HG02571 (cell line): ENCODE results near the gene APLF.

Experiments
- ATAC-seq: cut with Tn5 transposase; IDR thresholded peaks from one replicate; pipeline ENCODE4 v1.9.1; 2021; ENCODE audit warnings: mild to moderate bottlenecking, moderate library complexity; ENCODE audit not compliant: unreplicated experiment

APLF gene, protein sequence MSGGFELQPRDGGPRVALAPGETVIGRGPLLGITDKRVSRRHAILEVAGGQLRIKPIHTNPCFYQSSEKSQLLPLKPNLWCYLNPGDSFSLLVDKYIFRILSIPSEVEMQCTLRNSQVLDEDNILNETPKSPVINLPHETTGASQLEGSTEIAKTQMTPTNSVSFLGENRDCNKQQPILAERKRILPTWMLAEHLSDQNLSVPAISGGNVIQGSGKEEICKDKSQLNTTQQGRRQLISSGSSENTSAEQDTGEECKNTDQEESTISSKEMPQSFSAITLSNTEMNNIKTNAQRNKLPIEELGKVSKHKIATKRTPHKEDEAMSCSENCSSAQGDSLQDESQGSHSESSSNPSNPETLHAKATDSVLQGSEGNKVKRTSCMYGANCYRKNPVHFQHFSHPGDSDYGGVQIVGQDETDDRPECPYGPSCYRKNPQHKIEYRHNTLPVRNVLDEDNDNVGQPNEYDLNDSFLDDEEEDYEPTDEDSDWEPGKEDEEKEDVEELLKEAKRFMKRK

DNA sequence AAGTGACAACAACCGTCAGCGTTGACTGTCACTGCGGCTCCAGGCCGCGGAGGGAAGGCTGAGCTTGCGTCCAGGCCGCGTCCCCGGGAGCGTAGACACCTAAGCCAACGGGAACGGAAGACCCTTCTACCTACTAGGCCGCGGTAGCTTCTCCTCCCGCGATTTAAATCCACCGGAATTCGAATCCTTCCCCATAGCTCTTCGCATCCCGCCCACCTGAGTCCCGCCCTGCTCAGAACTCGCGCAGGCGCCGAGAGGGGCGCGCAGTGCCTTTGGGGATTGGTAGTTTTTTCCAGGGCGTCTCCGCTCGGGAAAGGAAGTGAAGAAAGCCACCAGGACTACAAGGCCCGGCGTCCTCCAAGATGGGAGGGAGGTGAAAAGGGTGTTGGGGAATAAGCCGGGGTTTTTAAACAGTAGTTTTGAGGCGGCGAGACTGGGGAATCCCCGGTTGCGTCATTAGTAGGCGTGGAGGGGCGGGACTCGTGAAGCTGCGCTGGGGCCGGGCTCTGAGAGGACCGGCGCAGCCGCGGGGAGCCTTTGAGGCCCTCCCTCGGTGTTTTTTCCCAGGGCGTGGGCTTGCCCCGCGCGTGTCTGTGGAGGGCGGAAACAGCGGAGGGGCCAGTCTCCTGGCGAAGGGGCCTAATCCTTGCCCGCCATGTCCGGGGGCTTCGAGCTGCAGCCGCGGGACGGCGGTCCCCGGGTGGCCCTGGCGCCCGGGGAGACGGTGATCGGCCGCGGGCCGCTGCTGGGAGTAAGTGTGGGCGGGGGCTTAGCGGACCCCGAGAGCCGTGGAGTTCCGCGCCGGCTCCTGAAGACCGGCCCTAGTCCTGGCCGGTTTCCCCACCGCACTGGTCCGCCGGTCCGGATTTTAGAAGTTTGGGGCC is at the start of gene APLF, which contains the start of gene FBXO48:
APLF (plus strand) TSS at position 509 of the 884 bp plus-strand sequence; CDS start at position 656, 147 bp downstream.
FBXO48 (minus strand) TSS at position 218 of the 884 bp plus-strand sequence. CDS start 2,149 bp downstream, outside the sequence.
- ATAC-seq: peak; percentile 93

DNA sequence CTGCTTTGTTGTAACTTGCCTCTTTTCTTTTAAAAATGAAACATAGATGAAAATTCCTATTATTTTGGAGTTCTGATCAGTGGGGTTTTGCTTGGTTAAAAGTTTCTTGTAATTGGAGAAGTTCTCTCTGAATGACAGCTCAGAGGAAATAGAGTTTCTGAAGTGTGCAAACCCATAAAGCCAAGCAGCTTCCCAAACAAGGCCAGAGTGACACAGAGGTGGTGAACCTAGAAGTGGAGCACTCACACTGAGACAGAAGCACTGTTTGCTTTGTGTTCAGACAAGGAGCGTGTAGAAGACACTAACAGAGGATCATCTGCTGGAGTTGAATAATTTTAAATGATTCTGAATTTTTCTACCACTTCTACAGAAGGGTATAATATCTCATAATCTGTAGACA is 49.5 kb upstream of the APLF start:
- ATAC-seq: no peak

DNA sequence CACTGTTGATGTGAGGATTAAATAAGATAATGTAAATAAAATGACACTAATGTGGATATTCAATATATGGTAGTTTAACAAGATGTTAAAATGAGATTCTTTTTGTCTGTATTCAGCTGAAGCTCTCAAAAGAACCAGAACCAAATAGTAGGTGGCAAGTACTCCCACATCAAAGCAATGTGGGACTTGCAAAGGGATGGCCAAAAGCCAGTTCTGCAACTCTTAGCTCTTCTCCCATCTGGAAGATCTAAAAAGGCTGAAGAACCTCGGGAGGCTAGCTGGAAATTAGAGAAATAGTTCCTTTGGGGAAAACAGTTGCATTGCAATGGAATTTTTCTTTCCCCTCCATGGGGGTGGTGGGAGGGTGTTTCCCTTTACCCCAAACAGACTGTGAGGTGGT is 49.0 kb upstream of the APLF start:
- no peak for ATAC-seq

DNA sequence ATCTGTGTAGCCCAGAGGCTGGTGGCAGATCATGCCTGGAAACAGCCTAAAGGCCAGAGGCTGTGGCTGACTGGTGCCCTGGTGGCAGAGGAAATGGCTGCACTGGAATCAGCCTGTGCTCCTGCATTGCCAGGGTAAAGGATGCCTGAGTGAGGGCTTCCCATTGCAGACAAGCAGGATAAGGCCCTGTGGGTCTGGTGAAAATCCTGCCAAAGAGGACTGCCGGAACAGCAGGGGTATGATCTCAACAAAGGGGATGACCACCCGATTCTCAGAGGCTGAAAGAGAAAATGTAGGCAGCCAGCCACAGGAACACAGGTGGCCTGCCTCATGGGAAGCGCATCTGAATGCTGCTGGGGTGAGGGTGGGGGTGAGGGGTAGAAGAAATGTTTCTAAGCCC is 48.5 kb upstream of the APLF start:
- ATAC-seq: no peak

DNA sequence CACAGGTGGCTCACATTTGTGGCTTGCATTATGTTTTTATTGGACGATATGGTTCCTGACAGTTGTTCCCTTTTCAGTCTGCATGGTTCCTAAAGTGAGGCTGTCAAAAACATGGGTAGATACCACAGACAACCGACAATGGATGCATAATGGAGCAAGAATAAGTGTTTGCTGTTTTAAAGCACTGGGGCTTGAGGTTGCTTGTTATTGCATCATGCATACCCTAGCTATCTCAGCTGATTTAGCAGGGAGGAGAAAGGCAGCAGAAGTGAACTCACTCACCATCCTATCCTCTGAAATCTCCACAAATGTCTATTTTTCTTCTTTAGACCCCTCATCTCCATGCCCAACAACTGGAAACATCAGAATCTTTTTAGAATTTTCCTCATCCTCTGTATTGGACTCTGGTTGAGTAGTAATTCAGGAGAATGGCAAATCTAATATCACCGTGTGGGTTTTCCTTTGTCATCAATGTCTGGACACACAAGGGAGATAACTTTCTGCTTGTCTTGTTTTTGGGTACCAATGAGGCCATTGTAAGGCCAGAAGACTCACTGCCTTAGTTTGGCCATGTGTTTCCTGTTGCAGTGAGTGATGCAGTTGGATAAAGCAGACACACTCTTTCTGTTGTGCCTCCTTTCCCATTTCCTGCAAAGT is 47.0 kb upstream of the APLF start:
- ATAC-seq: no peak

DNA sequence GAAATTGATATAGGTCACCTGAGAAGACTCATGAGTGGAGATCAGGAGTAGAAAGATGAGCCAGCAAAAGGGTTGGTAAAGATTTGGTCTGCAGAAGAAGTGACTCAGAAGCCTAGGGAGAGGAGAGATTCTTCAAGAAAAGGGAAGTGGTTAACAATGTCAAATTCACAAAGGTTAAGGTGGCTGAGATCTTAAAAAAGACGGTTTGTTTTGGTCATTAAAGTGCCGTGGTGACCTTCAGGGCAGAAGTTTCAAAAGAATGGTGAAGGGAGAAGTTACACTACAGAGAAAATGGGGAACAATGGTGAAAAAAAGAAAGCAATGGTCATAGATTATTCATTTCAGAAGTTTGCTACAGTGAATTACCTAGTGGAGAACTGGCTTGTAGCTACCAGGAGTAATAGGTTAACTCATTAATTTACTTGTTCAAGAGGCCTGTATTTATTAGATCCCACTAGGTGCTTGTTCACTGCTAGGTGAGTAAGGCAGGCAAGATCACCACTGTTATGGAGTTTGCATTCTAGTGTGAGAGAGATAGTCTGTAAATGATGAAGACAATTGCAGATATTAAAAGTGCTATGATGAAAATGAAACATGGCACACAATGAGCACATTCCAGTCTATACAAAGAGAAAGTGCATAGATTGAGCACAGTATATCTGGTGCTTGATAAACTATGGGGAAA is 43.3 kb upstream of the APLF start:
- ATAC-seq: peak; percentile 73

DNA sequence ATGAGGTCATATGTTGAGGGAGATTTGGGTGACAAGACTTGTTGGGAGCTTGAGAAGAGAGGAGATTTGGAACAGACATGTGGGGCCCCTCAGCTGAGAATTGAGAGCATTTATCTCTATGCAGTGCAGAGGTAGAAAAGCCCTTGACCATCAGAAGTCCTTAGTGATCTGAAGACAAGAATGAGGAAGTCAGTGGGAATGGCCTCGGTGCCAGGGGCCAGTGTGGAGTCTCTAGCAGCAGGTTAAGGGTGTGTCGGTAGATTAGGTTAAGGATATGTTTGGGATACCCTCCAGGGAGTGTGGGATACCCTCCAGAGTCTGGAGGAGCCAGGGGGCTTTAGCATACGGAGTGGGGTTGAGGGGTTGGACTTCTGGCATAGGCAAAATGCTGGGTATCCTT is 41.9 kb upstream of the APLF start:
- no peak for ATAC-seq

DNA sequence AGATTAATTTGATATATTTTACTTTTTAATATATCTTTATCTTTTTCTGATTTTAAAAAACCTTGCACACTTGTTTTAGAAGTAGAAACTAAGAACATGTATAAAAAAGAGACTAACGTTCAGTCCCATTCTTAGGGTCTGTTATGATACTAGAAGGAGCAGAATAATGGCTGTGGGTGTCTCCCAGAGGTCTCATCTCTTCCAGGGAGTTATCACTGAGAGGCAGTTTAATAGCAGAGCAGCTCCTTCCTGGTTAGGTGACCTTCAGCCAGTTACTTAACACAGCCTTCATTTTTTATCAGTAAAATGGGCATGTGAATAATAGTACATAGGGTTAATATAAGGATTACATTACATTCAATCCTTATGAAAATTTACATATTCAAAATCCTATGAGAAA is 40.9 kb upstream of the APLF start:
- ATAC-seq: no peak

DNA sequence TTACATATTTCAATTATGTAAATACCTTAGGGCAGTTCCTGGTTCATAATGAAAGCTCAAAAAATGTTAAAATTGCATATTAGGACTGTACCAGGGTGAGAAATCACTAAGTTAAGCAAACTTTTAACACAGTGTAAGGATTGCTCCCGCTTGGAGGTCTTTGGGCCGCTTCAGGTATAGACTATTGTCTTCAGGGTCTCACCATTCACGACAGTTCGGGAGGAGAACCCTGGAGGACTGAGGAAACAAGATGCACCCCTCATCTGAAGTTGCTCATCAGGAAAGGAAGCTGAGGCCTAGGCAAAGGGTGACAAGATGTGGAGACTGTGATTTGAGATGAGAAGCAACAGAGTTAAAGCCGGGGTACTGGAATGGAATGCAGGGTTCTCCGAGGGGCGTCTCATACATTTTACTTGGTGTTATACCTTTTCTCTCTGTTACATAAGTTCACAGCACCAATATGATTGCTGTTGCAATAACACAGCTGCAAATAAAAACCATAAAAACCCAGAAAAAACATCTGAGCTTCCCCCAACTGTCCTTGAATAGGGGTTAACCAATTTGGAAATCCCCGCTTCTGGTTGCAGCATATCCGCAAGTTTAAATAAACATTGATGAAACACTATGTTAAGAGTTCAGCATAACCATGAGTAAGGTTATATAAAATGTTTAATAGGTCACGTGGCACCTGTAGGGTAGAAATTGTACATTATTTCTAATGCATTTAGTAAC is 40.4 kb upstream of the APLF start:
- ATAC-seq: peak; percentile 35

DNA sequence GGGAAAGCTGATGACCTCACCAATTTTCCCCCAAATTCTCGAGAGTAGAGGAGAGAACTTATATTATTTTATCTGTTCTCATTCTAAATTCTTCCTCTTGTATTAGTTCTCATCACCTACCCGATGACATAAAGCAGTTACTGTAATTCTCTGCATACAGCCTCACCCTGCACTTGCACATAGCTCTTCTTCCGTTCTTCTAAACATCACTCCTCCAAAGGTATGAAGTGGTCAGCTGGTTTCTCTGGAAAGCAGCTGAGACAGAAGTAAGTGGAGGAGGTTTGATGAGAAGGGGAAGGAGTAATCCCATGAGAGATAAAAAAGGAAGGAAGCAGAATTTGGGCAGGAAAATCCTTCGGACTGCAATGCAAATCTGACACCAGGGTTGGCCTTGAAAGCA is 39.3 kb upstream of the APLF start:
- ATAC-seq: no peak

DNA sequence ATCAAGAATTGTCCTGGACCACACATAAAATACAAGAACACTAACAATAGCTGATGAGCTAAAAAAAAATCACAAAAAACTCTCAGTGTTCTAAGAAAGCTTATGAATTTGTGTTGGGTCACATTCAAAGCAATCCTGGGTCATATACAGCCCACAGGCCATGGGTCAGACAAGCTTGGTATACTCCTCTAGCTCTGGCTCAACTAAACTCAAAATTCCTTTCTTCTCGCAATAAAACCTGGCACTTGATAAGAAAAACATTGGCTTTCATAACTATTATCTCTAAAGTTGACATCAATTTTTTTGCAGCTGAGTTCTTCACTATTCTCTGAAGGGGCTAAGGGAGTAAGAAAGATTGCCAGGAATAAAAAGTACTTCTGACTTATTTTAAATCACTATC is 38.6 kb upstream of the APLF start:
- no peak for ATAC-seq

DNA sequence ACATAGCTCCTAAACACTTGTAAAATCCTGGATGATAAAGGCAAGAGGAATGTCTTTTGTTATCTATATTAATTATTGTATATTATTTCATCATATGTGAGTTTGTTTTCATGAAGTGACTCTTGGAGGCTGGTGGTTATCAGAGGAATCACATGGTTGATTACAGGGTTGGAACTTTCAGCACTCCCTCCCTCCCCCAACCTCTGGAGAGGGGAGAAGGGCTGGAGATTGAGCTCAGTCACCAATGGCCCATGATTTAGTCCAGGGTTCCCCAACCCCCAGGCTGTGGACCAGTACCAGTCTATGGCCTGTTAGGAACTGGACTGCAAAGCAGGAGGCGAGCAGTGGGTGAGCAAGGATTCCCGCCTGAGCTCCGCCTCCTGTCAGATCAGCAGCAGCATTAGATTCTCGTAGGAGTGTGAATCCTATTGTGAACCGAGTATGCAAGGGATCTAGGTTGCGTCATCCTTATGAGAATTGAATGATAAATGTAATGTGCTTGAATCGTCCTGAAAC is 38.0 kb upstream of the APLF start:
- no peak for ATAC-seq

DNA sequence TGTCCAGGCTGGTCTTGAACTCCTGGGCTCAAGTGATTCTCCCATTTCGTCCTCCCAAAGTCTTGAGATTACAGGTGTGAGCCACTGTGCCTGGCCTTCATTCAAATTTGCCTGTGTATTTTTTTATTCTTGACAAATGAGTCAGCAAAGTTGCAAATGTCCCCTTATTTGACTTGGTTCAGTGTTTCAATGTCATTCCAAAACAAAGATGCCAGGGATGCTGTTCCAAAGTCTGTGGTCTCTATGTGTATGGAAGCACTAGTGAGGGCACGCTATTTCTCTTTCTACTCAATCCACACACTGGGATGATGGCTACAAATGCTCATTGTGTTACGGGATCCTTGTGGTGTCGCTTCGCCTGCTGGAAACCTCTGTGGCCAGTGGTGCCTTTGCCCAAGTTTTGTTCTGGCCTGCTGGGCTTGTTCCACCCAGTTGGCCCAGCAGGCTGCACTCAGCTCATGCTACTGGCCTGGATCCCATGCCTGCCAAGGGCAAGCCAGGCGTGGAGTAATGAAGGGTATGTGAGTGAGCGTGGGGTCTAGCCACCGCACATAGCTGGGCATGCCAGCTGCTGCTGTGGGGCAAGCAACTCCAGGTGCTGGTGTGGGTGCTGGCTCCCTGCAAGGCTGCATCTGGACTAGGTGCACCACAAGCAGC is 35.9 kb upstream of the APLF start:
- no peak for ATAC-seq

DNA sequence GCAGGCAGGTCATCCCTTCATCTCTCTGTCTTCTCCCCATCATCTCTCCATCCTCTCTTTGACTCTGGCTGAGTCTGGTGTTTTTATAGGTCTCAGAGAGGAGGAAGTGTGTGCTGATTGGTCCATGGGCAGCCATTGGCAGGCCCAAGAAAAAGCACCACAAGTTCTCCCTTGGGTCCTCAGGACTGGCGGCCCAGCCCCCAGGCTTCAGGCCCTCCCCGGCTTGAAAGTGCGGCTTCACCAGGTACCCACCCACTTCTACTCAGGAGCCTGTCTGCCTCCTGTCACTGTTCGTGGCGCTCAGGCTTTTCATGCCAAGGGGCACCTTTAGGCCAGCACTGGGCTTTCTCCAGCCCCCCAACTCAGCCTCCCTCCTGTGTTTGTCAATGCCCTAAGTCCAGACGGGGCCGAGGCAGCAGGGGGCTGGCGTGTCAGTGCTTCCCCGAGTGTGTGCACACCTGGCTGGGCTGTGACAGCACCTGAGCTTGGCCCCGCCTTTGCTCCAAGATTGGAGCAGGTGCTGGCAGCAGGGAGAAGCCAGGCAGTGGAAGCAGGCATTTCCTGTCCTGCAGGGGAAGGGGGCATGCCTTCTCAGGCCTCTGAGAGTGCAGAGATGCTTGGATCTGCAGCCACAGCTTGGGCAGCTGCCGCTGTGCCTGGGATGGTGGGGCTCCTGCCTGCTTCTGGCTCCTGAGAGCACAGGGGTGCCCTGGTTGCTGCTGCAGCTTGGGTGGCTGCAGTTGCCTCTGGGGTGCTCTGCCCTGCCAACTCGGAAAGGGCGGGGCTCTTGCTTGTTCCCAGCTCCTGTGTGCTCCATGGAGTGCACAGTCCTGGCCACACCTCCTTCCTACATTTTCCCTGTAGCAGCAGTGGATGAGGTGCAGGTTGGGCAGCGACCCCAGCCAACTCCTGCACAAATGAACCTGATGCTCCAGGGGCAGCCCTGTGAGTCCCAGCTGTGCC is 34.4 kb upstream of the APLF start:
- ATAC-seq: no peak

DNA sequence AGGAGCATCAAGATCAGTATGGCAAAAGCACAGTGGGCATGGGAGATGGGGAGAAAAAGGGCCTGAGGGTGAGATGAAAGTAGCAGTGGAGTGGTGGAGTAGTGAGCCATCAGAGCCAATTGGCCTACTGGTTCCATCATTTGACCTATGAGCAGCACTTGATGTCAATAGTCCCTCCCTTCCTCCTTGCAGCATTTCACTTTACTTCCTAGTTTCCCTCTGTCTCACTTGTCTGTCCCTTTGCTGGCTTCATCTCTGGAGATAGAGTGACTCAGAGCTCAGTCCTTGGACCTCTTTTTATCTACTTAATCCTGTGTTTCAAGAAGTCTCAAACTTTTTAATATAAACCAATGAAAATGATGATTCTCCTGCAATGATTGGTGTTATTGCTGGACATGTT is 32.4 kb upstream of the APLF start:
- no peak for ATAC-seq

DNA sequence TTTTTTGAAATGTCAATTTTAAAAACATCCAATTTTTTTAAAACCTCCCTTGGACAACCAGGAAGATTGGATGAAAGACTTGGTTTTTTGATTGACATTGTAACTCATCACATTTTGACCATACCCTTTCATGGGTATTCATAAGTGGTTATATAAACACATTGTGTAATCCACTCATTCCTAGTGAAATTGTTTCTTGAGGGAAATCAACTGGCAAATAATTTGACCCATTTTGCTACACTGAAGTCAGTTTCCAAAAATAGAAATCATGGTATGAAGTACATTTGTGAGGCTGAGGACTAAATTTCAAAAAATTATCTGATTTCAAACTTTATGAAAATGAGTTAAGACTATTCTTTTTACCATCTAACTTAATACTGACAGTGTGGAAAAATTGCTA is 31.8 kb upstream of the APLF start:
- no peak for ATAC-seq

DNA sequence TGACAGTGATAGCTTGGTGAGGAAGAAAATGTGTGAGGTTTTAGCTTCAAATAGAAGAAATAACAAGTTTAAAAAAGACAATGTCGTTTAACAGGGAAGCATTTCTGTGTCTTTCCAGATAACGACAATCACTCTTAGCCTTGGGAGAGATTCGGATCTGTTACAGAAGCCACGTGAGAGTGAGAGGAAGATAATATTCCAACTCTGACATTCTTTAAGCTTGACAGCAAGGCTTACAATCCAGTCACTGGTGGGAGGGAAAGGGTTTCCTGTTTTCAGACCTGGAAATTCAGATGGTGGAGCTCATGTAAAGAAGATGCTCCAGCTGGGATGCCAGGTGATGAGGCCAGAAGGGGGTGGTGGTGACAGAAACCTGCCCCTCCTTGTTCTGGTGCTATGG is 31.1 kb upstream of the APLF start:
- ATAC-seq: no peak
